Endothelial cell of umbilical vein (primary cell): ENCODE measurements around the gene KCNMB4.

ENCODE experiments used
- CTCF ChIP-seq, 2 donors: IDR thresholded peaks; 1 replicate in 1 of 2; 2 replicates in 1 of 2; pipeline ENCODE4 v1.5.1; 2011; ENCODE audit warnings: low read length in 2 of 2, mild to moderate bottlenecking in 2 of 2, moderate library complexity in 2 of 2, control low read depth in 1 of 2, inconsistent platforms in 1 of 2, low read depth in 1 of 2; ENCODE audit not compliant: insufficient read depth in 1 of 2; ENCODE audit errors: extremely low read depth in 1 of 2
- POLR2A ChIP-seq: IDR thresholded peaks from 2 replicates; pipeline ENCODE4 v1.6.1; 2012; ENCODE audit warnings: low read depth, mild to moderate bottlenecking, control low read depth, low read length
- POLR2AphosphoS5 ChIP-seq: IDR thresholded peaks from 2 replicates; pipeline ENCODE4 v1.6.1; 2012; ENCODE audit warnings: low read depth, mild to moderate bottlenecking, control low read depth, low read length, moderate library complexity; ENCODE audit not compliant: insufficient read depth

- TF ChIP-seq CTCF (IDR thresholded peaks at IDR 0.05; ENCODE audit: extremely low read depth in 1 of 2, insufficient read depth in 1 of 2, low read depth in 1 of 2, low read length in 2 of 2) = no peak
- TF ChIP-seq POLR2A = no peak
- TF ChIP-seq POLR2AphosphoS5 = no peak
Measured at GRCh38 chr12:70365398-70365647, 767 bp upstream of the KCNMB4 start.
